ENCODE results near the gene SPEN.

The SPEN gene

GRCh38 chr1:15975358-15975804 lies 127.9 kb downstream of the SPEN start (continued):
- TF ChIP-seq ZNF707 (tag by site-specific recombination; IDR thresholded peaks at IDR 0.05), result no peak
- 0 out of 2 replicates have a peak, but pooled peaks have one; percentile 14 for TF ChIP-seq REST (tag by site-specific recombination; IDR thresholded peaks at IDR 0.05)
- TF ChIP-seq ZNF18 (tag by site-specific recombination; IDR thresholded peaks at IDR 0.05), result peak; percentile 81
- no peak; the same call in 1 of the 2 replicates for TF ChIP-seq ZNF398 (tag by site-specific recombination; IDR thresholded peaks at IDR 0.05)
- no peak for TF ChIP-seq BCL6B (tag by site-specific recombination; IDR thresholded peaks at IDR 0.05)
- TF ChIP-seq ZSCAN23 (tag by site-specific recombination; IDR thresholded peaks at IDR 0.05), result no peak
- peak; percentile 52; the same call in 1 of the 2 replicates for TF ChIP-seq KLF1 (tag by site-specific recombination; IDR thresholded peaks at IDR 0.05)
- TF ChIP-seq GLIS2 (tag by site-specific recombination; IDR thresholded peaks at IDR 0.05), result no peak
- peak; percentile 20; the same call in 1 of the 2 replicates for TF ChIP-seq MZF1 (tag by site-specific recombination; IDR thresholded peaks at IDR 0.05; ENCODE audit: borderline replicate concordance)
- TF ChIP-seq ZNF600 (tag by site-specific recombination; IDR thresholded peaks at IDR 0.05), result no peak
- no peak for TF ChIP-seq ZNF621 (tag by site-specific recombination; IDR thresholded peaks at IDR 0.05)
- TF ChIP-seq ZNF223 (tag by site-specific recombination; IDR thresholded peaks at IDR 0.05), result no peak
- no peak for TF ChIP-seq ZNF596 (tag by site-specific recombination; IDR thresholded peaks at IDR 0.05)
- TF ChIP-seq ZNF19 (tag by site-specific recombination; IDR thresholded peaks at IDR 0.05; ENCODE audit: low read depth), result no peak
- TF ChIP-seq ZNF132 (tag by site-specific recombination; IDR thresholded peaks at IDR 0.05; ENCODE audit: borderline replicate concordance), result no peak
- TF ChIP-seq ZBTB26 (tag by site-specific recombination; optimal IDR thresholded peaks at IDR 0.05), result peak; percentile 54
- no peak for TF ChIP-seq ZNF548 (tag by site-specific recombination; IDR thresholded peaks at IDR 0.05)
- peak; percentile 16; the same call in 1 of the 2 replicates for TF ChIP-seq ZSCAN30 (tag by site-specific recombination; IDR thresholded peaks at IDR 0.05)
- no peak for TF ChIP-seq ZSCAN18 (tag by site-specific recombination; IDR thresholded peaks at IDR 0.05)
- TF ChIP-seq ZNF670 (tag by site-specific recombination; IDR thresholded peaks at IDR 0.05; ENCODE audit: low read depth), result no peak
- no peak for TF ChIP-seq ZNF701 (tag by site-specific recombination; IDR thresholded peaks at IDR 0.05)
- TF ChIP-seq ZNF677 (tag by site-specific recombination; IDR thresholded peaks at IDR 0.05), result no peak
- peak; percentile 62 for TF ChIP-seq ZNF335 (tag by site-specific recombination; conservative IDR thresholded peaks at IDR 0.05)
- TF ChIP-seq ZNF366 (tag by site-specific recombination; conservative IDR thresholded peaks at IDR 0.05), result 0 out of 2 replicates have a peak, but pooled peaks have one; percentile 11
- TF ChIP-seq ZNF266 (tag by site-specific recombination; IDR thresholded peaks at IDR 0.05; ENCODE audit: low read depth), result no peak
- no peak for TF ChIP-seq HOXC10 (CRISPR knock-in tag; IDR thresholded peaks at IDR 0.05)
- TF ChIP-seq HIC1 (tag by site-specific recombination; IDR thresholded peaks at IDR 0.05), result no peak
- no peak for TF ChIP-seq GLI4 (tag by site-specific recombination; IDR thresholded peaks at IDR 0.05)
